ENCODE data around the gene UNC79.

UNC79 gene

GRCh38 chr14:93743270-93744060 lies 312.7 kb downstream of the UNC79 start:
- in situ Hi-C loops (cut with MboI; ENCODE audit: low sequenced_read_pairs), result no loop called here

- in situ Hi-C loops (cut with MboI; ENCODE audit: low sequenced_read_pairs), result no loop called here
These were observed 313.4 kb downstream of the UNC79 start for GRCh38 chr14:93744176-93744575.

- in situ Hi-C loops (cut with MboI; ENCODE audit: low sequenced_read_pairs), result no loop called here
These were observed 314.1 kb downstream of the UNC79 start for GRCh38 chr14:93744876-93745275.

- in situ Hi-C loops (cut with MboI; ENCODE audit: low sequenced_read_pairs), result no loop called here
These were observed 315.0 kb downstream of the UNC79 start for GRCh38 chr14:93745603-93746273.

GRCh38 chr14:93747102-93747501 lies 316.4 kb downstream of the UNC79 start:
- in situ Hi-C loops (cut with MboI; ENCODE audit: low sequenced_read_pairs), result no loop called here

- in situ Hi-C loops (cut with MboI; ENCODE audit: low sequenced_read_pairs), result no loop called here
These were observed 316.8 kb downstream of the UNC79 start for GRCh38 chr14:93747560-93747959.

- in situ Hi-C loops (cut with MboI; ENCODE audit: low sequenced_read_pairs), result no loop called here
These were observed 317.7 kb downstream of the UNC79 start for GRCh38 chr14:93748208-93749075.

GRCh38 chr14:93749076-93749420 lies 318.3 kb downstream of the UNC79 start:
- in situ Hi-C loops (cut with MboI; ENCODE audit: low sequenced_read_pairs), result no loop called here

GRCh38 chr14:93751946-93752655 lies 321.4 kb downstream of the UNC79 start:
- in situ Hi-C loops (cut with MboI; ENCODE audit: low sequenced_read_pairs), result no loop called here

GRCh38 chr14:93752980-93753561 lies 322.3 kb downstream of the UNC79 start:
- in situ Hi-C loops (cut with MboI; ENCODE audit: low sequenced_read_pairs), result no loop called here

- in situ Hi-C loops (cut with MboI; ENCODE audit: low sequenced_read_pairs), result no loop called here
These were observed 322.9 kb downstream of the UNC79 start for GRCh38 chr14:93753647-93754046.

- in situ Hi-C loops (cut with MboI; ENCODE audit: low sequenced_read_pairs), result no loop called here
These were observed 326.5 kb downstream of the UNC79 start for GRCh38 chr14:93757206-93757605.

All from HL-60/S4 (cell line).